Lung (tissue), 12 donors: Measurements from ENCODE around the gene PCP4. TPM values are rescaled to one million over a fixed set of nuclear protein-coding genes. Genes with fewer than 3 reads are reported as not detected.

Experiments
- ATAC-seq: fragments of 200-7000 bp; cut with Tn5 transposase; one replicate; pipeline ENCODE4 v1.9.1; 2020; ENCODE audit warnings: moderate number of reproducible peaks; ENCODE audit not compliant: insufficient read depth, low FRiP score
- DNase-seq, 3 donors: peaks; one replicate each; pipeline ENCODE4 v3.0.0-alpha.2; 2013 to 2017
- H3K27ac ChIP-seq, 2 donors: one replicate each; pipeline ENCODE4 v1.5.1; 2013; ENCODE audit warnings: mild to moderate bottlenecking in 2 of 2, moderate library complexity in 2 of 2, control low read depth in 1 of 2, inconsistent platforms in 1 of 2, low read depth in 1 of 2, low read length in 1 of 2
- H3K27me3 ChIP-seq, 3 donors: one replicate each; pipeline ENCODE4 v1.5.1; 2013; ENCODE audit warnings: low read length in 2 of 3; ENCODE audit not compliant: control insufficient read depth in 3 of 3, insufficient read depth in 3 of 3
- H3K36me3 ChIP-seq, 4 donors: one replicate each; pipeline ENCODE4 v1.5.1; 2013; ENCODE audit warnings: low read length in 4 of 4, mild to moderate bottlenecking in 1 of 4, moderate library complexity in 1 of 4; ENCODE audit not compliant: control insufficient read depth in 4 of 4, insufficient read depth in 4 of 4
- H3K4me1 ChIP-seq, 5 donors: one replicate each; pipeline ENCODE4 v1.5.1; 2013; ENCODE audit warnings: low read length in 5 of 5, mild to moderate bottlenecking in 2 of 5, moderate library complexity in 1 of 5; ENCODE audit not compliant: control insufficient read depth in 5 of 5, insufficient read depth in 5 of 5
- H3K4me3 ChIP-seq: one replicate; pipeline ENCODE4 v1.5.1; 2013; ENCODE audit warnings: mild to moderate bottlenecking, control low read depth, moderate library complexity
- H3K9ac ChIP-seq, 2 donors: one replicate each; pipeline ENCODE4 v1.5.1; 2013; ENCODE audit warnings: low read length in 2 of 2, control low read depth in 1 of 2; ENCODE audit not compliant: insufficient read depth in 1 of 2
- H3K9me3 ChIP-seq, 4 donors: one replicate each; pipeline ENCODE4 v1.5.1; 2013; ENCODE audit warnings: low read length in 3 of 4, mild to moderate bottlenecking in 1 of 4, moderate library complexity in 1 of 4; ENCODE audit not compliant: control insufficient read depth in 4 of 4, insufficient read depth in 3 of 4
- WGBS, 2 donors: extraction: QIAGEN DNeasy Blood & Tissue Kit; methylation state at CpG; one replicate each; pipeline ENCODE4 v1.1.7; 2013; 5-methylcytosine and 5-hydroxymethylcytosine counted together
- polyA plus RNA-seq, 2 donors: library from polyadenylated mRNA; stranded (reverse); fragments of 200-250 nt; gene quantifications; one replicate each; pipeline ENCODE4 v1.2.1, GENCODE V29; 2013
- total RNA-seq, 2 donors: library from RNA; depleted of rRNA in 1 of 2; stranded (reverse); fragments of >200 nt in 1 of 2; gene quantifications; one replicate each; pipeline ENCODE4 v1.2.1, GENCODE V29; 2014 to 2021
- TF ChIP-seq, protein P1 (sequence below): IDR thresholded peaks from 2 replicates; pipeline ENCODE4 v1.5.1; 2012; ENCODE audit warnings: mild to moderate bottlenecking; ENCODE audit errors: control extremely low read depth, extremely low read depth
- donor health status: control.
- donor health status: control.
- donor health status: Bipolar disorder and iron deficiency.
- donor health status: healthy.
- donor health status: DM: yes; HTN: yes; CAD: no.

Gene PCP4
- total and polyA plus RNA-seq, 4 donors = 0.74 to 3.1 (median 1.3) TPM; not detected in 1

DNA sequence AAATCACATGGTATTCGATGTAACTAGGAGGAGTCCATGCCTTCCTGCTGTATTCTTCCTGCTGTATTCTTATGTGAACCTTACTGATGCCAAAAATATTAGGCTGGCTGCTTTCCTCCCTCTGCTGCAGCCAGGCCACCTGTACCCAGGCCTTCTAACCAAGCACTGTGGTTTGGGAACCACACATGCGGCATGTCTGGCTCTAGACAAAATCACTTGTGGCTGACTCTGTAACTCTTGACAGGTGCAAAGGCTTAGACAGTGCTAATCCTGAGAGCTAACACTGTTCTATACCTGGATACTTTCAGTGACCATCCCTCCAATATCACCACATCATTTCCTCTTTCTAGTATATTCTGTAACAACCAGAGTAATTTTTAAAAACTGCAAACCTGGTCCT is 67.7 kb downstream of the PCP4 start:
- DNase-seq (no peak), ATAC-seq (no peak)
- no peaks in the 10 kb centered on the region for H3K27me3 ChIP-seq
- H3K27ac ChIP-seq = no peak overlapping the region
- TF ChIP-seq, protein P1, sequence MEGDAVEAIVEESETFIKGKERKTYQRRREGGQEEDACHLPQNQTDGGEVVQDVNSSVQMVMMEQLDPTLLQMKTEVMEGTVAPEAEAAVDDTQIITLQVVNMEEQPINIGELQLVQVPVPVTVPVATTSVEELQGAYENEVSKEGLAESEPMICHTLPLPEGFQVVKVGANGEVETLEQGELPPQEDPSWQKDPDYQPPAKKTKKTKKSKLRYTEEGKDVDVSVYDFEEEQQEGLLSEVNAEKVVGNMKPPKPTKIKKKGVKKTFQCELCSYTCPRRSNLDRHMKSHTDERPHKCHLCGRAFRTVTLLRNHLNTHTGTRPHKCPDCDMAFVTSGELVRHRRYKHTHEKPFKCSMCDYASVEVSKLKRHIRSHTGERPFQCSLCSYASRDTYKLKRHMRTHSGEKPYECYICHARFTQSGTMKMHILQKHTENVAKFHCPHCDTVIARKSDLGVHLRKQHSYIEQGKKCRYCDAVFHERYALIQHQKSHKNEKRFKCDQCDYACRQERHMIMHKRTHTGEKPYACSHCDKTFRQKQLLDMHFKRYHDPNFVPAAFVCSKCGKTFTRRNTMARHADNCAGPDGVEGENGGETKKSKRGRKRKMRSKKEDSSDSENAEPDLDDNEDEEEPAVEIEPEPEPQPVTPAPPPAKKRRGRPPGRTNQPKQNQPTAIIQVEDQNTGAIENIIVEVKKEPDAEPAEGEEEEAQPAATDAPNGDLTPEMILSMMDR = no peak
- no peaks in the 10 kb centered on the region for H3K36me3 ChIP-seq
- H3K9ac ChIP-seq = no peak overlapping the region
- H3K9me3 ChIP-seq = peaks cover 0 to 1% (median 0%) of the 10 kb centered on the region in 4 donors
- 80 to 86% methylated on average over 2 of the region's 2 CpGs for WGBS, 2 donors
- no peak overlapping the region for H3K4me3 ChIP-seq
- H3K4me1 ChIP-seq = no peaks in the 10 kb centered on the region

DNA sequence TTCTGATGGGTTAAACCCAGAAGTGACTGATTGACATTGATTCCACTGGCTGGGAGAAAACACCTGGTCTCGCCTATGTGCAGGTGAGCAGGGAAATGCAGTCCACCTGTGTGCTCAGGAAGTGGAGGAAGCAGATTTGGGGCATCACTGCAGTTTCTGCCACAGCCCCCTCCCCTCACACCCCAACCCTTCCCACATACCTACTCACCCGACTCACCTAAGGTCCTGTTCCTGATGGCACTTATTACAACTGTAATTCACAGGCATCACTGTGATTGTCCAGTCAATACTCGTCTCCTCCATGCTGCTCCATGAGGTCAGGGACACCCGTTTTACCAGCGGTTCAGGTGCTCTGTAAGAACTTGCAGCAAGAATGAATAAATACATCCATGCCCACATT is 68.5 kb downstream of the PCP4 start:
- H3K36me3 ChIP-seq = no peaks in the 10 kb centered on the region
- H3K4me1 ChIP-seq = no peaks in the 10 kb centered on the region
- no peak for DNase-seq
- no peak overlapping the region for H3K27ac ChIP-seq
- H3K9me3 ChIP-seq = peaks cover 0 to 3% (median 0%) of the 10 kb centered on the region in 4 donors
- no peak overlapping the region for H3K9ac ChIP-seq
- WGBS, 2 donors = 83 to 91% methylated on average over 5 of the region's 5 CpGs
- no peaks in the 10 kb centered on the region for H3K27me3 ChIP-seq
- no peak for ATAC-seq
- no peak overlapping the region for H3K4me3 ChIP-seq
- TF ChIP-seq, protein P1 = no peak

DNA sequence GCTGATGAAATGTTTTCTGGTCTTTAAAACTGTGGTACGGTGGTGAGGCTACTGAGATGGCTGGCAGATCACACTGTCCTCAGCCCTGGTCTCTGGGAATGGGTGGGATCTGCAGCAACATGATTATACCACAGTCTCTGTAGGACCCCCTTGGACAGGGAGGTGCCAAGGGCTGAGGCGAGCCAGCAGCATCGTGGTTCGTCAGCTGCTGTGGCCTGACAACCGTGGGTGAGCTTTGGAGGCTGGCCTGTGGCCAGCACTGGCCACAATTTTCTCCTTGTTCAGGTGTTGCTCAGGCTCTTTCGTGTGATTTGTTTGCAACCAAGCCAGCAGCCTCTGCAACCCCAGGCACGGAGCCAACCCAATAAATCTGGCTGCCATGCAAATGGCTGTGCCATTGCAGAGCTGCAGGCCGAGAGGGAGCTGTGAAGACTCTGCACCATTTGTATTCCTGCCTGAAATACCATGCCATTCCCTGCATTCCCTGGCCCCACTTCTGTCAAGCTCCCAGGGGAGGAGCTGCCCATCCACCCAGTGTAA is 70.9 kb downstream of the PCP4 start:
- no peaks in the 10 kb centered on the region for H3K4me1 ChIP-seq
- H3K27me3 ChIP-seq = no peaks in the 10 kb centered on the region
- TF ChIP-seq, protein P1 = no peak
- no peak overlapping the region for H3K4me3 ChIP-seq
- DNase-seq (no peak), ATAC-seq (no peak)
- no peak overlapping the region for H3K27ac ChIP-seq
- H3K36me3 ChIP-seq = no peaks in the 10 kb centered on the region
- 72 to 82% methylated on average over 8 of the region's 8 CpGs for WGBS, 2 donors
- peaks cover 0 to 3% (median 0%) of the 10 kb centered on the region in 4 donors for H3K9me3 ChIP-seq
- H3K9ac ChIP-seq = no peak overlapping the region

DNA sequence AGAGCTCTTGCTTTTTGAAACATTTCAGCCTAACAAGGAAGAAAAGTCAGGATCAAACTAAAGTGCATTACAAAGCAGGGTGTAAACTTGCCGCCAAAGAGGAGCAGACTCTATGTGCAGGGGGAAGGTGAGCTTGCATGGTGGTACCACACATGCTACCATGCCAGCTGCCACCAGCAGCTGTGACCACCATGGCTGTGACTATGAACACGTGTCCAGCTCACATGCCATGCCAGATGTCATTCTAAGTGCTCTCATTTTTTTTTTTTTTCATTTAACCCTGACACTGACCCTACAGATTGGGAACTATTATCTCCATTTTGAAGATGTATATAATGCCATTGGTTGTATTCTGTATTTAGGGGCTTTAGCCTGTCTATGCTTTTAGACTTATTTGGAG is 79.0 kb downstream of the PCP4 start:
- Histone ChIP-seq H3K4me1 (no peaks in the 10 kb centered on the region), H3K4me3 (no peak overlapping the region), H3K36me3 (no peaks in the 10 kb centered on the region), H3K9ac (no peak overlapping the region), H3K27me3 (peaks cover 0 to 3% (median 0%) of the 10 kb centered on the region in 3 donors), H3K9me3 (peaks cover 0 to 5% (median 2%) of the 10 kb centered on the region in 4 donors), H3K27ac (no peak overlapping the region)
- 72 to 75% methylated on average over 2 of the region's 2 CpGs for WGBS, 2 donors
- ATAC-seq = no peak
- TF ChIP-seq, protein P1 = no peak
- DNase-seq = no peak
